OCI-LY3 (cell line): ENCODE results near the gene TMEM151A.

Experiments
- H2AFZ ChIP-seq: fragments of 200-600, 300-600 bp; shearing (Covaris generic); 2 replicates; pipeline ENCODE4 v1.6.0; 2014; ENCODE audit warnings: antibody characterized with exemption, low read depth, low read length
- H3K27ac ChIP-seq: fragments of 200-600, 300-600 bp; sonication (generic); 2 replicates; pipeline ENCODE4 v1.5.1; 2014; ENCODE audit warnings: mild to moderate bottlenecking, low read length, moderate library complexity, mixed read lengths
- H3K27me3 ChIP-seq: fragments of 200-600, 300-600 bp; sonication (generic); 2 replicates; pipeline ENCODE4 v1.6.1; 2014; ENCODE audit warnings: low read depth, low read length, mixed read lengths
- H3K36me3 ChIP-seq: fragments of 200-600, 300-600 bp; sonication (generic); replicated peaks from 2 replicates; pipeline ENCODE3; 2014; ENCODE audit warnings: low read depth, low read length, mixed read lengths
- H3K4me1 ChIP-seq: fragments of 300-600, 200-600 bp; sonication (generic); 2 replicates; pipeline ENCODE4 v1.6.1; 2014; ENCODE audit warnings: low read length, mixed read lengths
- H3K4me2 ChIP-seq: fragments of 200-600, 300-600 bp; sonication (generic); 2 replicates; pipeline ENCODE4 v1.6.1; 2014; ENCODE audit warnings: low read length, mixed read lengths
- H3K4me3 ChIP-seq: fragments of 300-600, 200-600 bp; sonication (generic); 2 replicates; pipeline ENCODE4 v1.5.1; 2014; ENCODE audit warnings: antibody characterized with exemption, mild to moderate bottlenecking, low read length, moderate library complexity
- H3K79me2 ChIP-seq: fragments of 300-600, 200-600 bp; shearing (Covaris generic); 2 replicates; pipeline ENCODE4 v1.6.1; 2014; ENCODE audit warnings: mild to moderate bottlenecking, low read length, mixed read lengths
- H3K9ac ChIP-seq: fragments of 300-600, 200-600 bp; shearing (Covaris generic); 2 replicates; pipeline ENCODE4 v1.6.0; 2014; ENCODE audit warnings: mild to moderate bottlenecking, low read length, moderate library complexity
- H3K9me3 ChIP-seq: fragments of 200-600, 300-600 bp; shearing (Covaris generic); 2 replicates; pipeline ENCODE4 v1.6.1; 2014; ENCODE audit warnings: low read length, mixed read lengths; ENCODE audit not compliant: insufficient read depth
- H4K20me1 ChIP-seq: fragments of 200-600, 300-600 bp; sonication (generic); 2 replicates; pipeline ENCODE4 v1.6.1; 2016; ENCODE audit warnings: low read length, mixed read lengths; ENCODE audit not compliant: insufficient read depth
- EZH2phosphoT487 ChIP-seq: fragments of 200-600 bp; shearing (Covaris generic); IDR thresholded peaks from 2 replicates; pipeline ENCODE4 v1.6.1; 2018; ENCODE audit warnings: antibody characterized with exemption, mixed run types, low read depth
- TF ChIP-seq, protein P1 (sequence below): fragments of 200-600, 300-600 bp; sonication (generic); IDR thresholded peaks from 2 replicates; pipeline ENCODE4 v1.5.1; 2014; ENCODE audit warnings: antibody characterized with exemption, low read length, low read depth

The TMEM151A gene

DNA sequence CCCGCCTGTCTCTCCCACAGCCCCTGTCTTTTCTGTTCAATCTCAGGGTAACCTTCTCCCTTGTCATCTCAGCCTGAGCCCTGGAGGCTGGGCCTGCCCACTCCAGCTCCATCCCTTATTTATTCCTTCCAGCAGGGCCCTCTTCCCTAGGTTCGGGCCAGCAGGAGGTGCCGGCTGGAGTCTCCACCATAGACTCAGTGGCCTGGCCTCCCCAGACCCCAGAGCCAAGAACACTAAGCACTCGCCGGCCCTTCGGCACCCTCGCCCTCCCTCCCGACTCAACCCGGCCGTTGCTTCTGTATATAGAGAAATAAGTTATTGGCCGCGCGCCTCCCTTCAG is 24.7 kb upstream of the TMEM151A start:
- peaks cover 19% of the 10 kb centered on the region for H3K36me3 ChIP-seq
- H3K4me2 ChIP-seq: peak overlapping the region; percentile 95
- H2AFZ ChIP-seq: no peak overlapping the region
- peaks cover 7% of the 10 kb centered on the region for H3K4me1 ChIP-seq
- no peaks in the 10 kb centered on the region for H3K9me3 ChIP-seq
- TF ChIP-seq, protein P1, sequence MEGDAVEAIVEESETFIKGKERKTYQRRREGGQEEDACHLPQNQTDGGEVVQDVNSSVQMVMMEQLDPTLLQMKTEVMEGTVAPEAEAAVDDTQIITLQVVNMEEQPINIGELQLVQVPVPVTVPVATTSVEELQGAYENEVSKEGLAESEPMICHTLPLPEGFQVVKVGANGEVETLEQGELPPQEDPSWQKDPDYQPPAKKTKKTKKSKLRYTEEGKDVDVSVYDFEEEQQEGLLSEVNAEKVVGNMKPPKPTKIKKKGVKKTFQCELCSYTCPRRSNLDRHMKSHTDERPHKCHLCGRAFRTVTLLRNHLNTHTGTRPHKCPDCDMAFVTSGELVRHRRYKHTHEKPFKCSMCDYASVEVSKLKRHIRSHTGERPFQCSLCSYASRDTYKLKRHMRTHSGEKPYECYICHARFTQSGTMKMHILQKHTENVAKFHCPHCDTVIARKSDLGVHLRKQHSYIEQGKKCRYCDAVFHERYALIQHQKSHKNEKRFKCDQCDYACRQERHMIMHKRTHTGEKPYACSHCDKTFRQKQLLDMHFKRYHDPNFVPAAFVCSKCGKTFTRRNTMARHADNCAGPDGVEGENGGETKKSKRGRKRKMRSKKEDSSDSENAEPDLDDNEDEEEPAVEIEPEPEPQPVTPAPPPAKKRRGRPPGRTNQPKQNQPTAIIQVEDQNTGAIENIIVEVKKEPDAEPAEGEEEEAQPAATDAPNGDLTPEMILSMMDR: no peak
- no peak for TF ChIP-seq EZH2phosphoT487
- peak overlapping the region; percentile 90 for H3K4me3 ChIP-seq
- no peaks in the 10 kb centered on the region for H3K27me3 ChIP-seq
- peaks cover 10% of the 10 kb centered on the region for H4K20me1 ChIP-seq
- H3K79me2 ChIP-seq: peaks cover 29% of the 10 kb centered on the region
- H3K9ac ChIP-seq: no peak overlapping the region
- H3K27ac ChIP-seq: no peak overlapping the region

DNA sequence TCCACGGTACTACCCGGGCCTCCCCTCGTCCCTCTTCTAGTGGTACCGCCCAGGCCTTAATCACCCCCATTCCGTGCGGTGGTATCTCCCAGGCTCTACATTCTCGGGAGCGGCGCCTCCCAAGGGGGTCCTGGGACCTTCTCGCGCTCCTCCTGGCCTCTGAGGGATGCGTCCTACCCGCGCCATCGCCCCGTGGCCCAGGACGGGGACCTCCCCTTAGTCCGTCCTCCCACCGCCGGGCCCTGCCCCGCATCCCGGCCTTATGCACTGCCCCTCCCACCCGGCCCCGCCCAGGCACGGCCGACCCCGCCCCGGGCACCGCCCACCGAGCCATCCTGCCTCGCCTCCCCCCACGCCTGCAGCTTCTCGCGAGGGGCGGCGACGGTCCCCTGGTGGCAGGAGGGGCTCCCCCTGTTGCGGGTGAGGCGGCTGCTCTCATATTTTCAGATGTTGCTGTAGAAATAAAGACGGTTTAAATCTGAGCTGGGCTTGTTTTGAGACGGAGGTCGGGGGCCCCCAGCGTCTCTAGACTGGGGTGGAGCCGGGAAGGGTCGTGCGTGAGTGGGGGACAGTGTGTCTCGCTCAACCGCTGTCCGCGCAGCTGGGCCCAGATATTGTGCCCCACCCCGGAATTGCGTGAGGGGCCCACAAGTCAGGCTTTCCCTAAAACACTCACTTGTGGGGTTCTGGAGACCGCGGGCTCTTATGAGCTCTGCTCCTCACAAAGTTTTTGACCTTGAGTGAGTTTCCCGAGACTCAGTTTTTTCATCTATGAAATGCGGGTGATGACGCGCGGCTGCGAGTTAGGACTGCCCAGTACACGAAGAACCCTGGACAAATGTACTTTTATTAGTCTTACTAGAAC is 24.1 kb upstream of the TMEM151A start:
- H3K4me2 ChIP-seq: peak overlapping the region; percentile 95
- H4K20me1 ChIP-seq: peaks cover 12% of the 10 kb centered on the region
- H3K9ac ChIP-seq: peak overlapping the region; percentile 95
- H3K9me3 ChIP-seq: no peaks in the 10 kb centered on the region
- peak overlapping the region; percentile 62; the same call in 1 of the 2 replicates for H2AFZ ChIP-seq
- H3K79me2 ChIP-seq: peaks cover 31% of the 10 kb centered on the region
- no peak for TF ChIP-seq EZH2phosphoT487
- TF ChIP-seq, protein P1: no peak
- peak overlapping the region; percentile 87 for H3K27ac ChIP-seq
- H3K4me1 ChIP-seq: peaks cover 7% of the 10 kb centered on the region
- peaks cover 21% of the 10 kb centered on the region for H3K36me3 ChIP-seq
- peak overlapping the region; percentile 90 for H3K4me3 ChIP-seq
- H3K27me3 ChIP-seq: no peaks in the 10 kb centered on the region

DNA sequence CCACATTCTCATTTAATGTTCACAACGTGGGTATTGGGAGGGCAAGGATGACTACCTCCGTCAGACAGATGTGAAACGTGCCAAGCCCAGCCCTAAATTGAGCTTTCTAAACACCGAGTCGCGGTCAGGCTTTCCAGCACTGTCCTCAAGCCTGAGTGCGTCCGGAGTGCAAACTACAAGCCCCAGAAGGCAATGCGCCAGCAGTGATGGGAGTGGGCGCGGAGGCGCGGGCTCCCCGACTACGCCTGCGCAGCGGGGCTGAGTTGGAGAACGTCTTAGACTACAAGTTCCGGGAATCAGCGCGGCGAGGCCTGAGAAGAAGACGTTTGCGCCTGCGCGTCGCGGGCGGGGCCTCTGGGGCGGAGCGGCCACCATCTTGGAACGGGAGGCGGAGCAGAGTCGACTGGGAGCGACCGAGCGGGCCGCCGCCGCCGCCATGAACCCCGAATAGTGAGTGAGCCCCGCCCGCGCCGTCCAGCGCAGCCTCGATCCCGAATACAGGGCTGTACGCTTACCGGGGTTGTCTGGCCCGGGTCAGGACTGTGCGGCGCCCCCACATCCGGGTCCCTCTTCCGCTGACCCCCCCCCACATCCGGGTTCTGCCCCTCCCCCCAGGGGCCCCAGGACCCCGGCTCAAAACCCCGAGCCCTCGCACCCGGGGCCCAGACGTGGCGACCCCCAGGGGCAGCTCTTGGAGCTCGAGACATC is 23.3 kb upstream of the TMEM151A start, which contains the start of gene RAB1B:
Gene RAB1B, plus strand, starts transcription at position 396 of the 708 bp plus-strand sequence. Its CDS starts 41 bp downstream, at position 437.
- TF ChIP-seq, protein P1: no peak
- no peak for TF ChIP-seq EZH2phosphoT487
- H3K27me3 ChIP-seq: no peaks in the 10 kb centered on the region
- peaks cover 23% of the 10 kb centered on the region for H3K36me3 ChIP-seq
- peak within 1 kb of the TSS; percentile 62; the same call in 1 of the 2 replicates for H2AFZ ChIP-seq
- H3K27ac ChIP-seq: peak within 1 kb of the TSS; percentile 87
- H3K4me1 ChIP-seq: peaks cover 7% of the 10 kb centered on the region
- H4K20me1 ChIP-seq: peaks cover 17% of the 10 kb centered on the region
- no peaks in the 10 kb centered on the region for H3K9me3 ChIP-seq
- H3K4me3 ChIP-seq: peak within 1 kb of the TSS; percentile 90
- peak within 1 kb of the TSS; percentile 96 for H3K4me2 ChIP-seq
- H3K79me2 ChIP-seq: peaks cover 31% of the 10 kb centered on the region
- peak within 1 kb of the TSS; percentile 95 for H3K9ac ChIP-seq
